ENCODE results near the gene MAPKAP1. TPM values are rescaled to one million over a fixed set of nuclear protein-coding genes. Genes with fewer than 3 reads are reported as not detected.

The MAPKAP1 gene
- total RNA-seq, 2 experiments from 2014 or later: 66.2 to 78.8 TPM

DNA sequence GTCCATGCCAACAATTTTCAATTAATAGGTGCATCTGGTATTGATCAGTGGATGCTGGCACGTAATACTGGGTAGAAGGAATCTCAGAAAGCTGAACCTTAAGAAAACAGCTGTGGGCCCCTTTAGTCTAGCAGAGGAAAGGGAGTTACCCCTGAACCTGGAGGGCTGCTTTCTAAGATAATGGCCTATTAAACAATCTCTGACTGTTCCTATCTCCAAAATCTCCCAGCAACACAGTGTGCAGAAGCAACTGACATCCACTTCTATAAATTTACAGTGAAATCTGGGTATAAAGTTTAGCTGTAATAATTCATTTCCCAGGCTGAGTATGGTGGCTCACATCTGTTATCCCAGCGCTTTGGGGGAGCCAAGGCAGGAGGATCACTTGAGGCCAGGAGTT, 198.8 kb downstream of the MAPKAP1 start:
- Histone ChIP-seq H3K9me2 (ENCODE audit: insufficient read depth, low read length) (no peaks in the 10 kb centered on the region), H3K79me2 (ENCODE audit: insufficient read depth, low read depth, low read length) (no peaks in the 10 kb centered on the region), H3K27ac (ENCODE audit: low read depth, low read length, poor library complexity, severe bottlenecking) (no peak overlapping the region), H4K20me1 (ENCODE audit: insufficient read depth, low read length) (no peaks in the 10 kb centered on the region; the same call in 1 of the 2 replicates), H3K4me3 (ENCODE audit: low read depth, low read length, poor library complexity, severe bottlenecking) (no peak overlapping the region), H3K4me1 (ENCODE audit: insufficient read depth, low read length, poor library complexity, severe bottlenecking) (no peaks in the 10 kb centered on the region), H3K4me2 (ENCODE audit: low read length) (no peak overlapping the region), H3K9me3 (ENCODE audit: low read length) (no peaks in the 10 kb centered on the region), H2AFZ (ENCODE audit: low read length) (no peak overlapping the region), H3K36me3 (ENCODE audit: insufficient read depth, low read length) (no peaks in the 10 kb centered on the region)
- CTCF ChIA-PET (ENCODE audit: unreplicated experiment): no interaction called here
- BruUV-seq (replicated peaks): no TSS peak
- TF ChIP-seq, protein P1, sequence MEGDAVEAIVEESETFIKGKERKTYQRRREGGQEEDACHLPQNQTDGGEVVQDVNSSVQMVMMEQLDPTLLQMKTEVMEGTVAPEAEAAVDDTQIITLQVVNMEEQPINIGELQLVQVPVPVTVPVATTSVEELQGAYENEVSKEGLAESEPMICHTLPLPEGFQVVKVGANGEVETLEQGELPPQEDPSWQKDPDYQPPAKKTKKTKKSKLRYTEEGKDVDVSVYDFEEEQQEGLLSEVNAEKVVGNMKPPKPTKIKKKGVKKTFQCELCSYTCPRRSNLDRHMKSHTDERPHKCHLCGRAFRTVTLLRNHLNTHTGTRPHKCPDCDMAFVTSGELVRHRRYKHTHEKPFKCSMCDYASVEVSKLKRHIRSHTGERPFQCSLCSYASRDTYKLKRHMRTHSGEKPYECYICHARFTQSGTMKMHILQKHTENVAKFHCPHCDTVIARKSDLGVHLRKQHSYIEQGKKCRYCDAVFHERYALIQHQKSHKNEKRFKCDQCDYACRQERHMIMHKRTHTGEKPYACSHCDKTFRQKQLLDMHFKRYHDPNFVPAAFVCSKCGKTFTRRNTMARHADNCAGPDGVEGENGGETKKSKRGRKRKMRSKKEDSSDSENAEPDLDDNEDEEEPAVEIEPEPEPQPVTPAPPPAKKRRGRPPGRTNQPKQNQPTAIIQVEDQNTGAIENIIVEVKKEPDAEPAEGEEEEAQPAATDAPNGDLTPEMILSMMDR (conservative IDR thresholded peaks at IDR 0.05; ENCODE audit: low read length): no peak
- TF ChIP-seq EZH2phosphoT487 (IDR thresholded peaks at IDR 0.05; ENCODE audit: borderline replicate concordance, low read depth, low read length): no peak
- no peak for DNase-seq (ENCODE audit: low spot score)
- intact Hi-C loops (cut with micrococcal nuclease; ENCODE audit: unreplicated experiment): no loop called here
- POLR2A ChIA-PET: interaction anchor here (0.7 to 1.0 kb wide), 2 partner anchors 10 to 16 kb away, joined by 3 to 5 read pairs; no protein-coding TSS in a partner anchor

DNA sequence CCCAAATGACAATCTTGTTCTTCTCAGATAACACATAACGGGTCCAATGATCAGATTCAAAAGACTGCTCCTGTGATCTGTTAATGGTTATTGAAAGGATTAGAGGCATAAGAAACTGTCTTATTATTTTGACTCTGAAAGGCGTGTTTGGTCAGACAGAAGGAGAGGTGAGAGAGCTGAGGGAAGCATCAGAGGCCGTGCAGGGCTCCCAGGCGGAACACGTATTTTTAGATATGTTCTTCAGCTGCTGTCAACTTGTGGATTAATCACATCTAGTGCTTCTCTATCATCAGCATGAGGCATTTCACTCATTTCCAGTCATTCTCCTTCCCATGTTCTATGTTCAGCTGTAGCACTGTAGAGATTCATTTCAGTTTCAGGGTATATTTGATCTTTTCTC, 199.8 kb downstream of the MAPKAP1 start:
- Histone ChIP-seq H2AFZ (ENCODE audit: low read length) (no peak overlapping the region), H3K79me2 (ENCODE audit: insufficient read depth, low read depth, low read length) (no peaks in the 10 kb centered on the region), H3K4me2 (ENCODE audit: low read length) (no peak overlapping the region), H3K27ac (ENCODE audit: low read depth, low read length, poor library complexity, severe bottlenecking) (no peak overlapping the region), H3K4me3 (ENCODE audit: low read depth, low read length, poor library complexity, severe bottlenecking) (no peak overlapping the region), H3K4me1 (ENCODE audit: insufficient read depth, low read length, poor library complexity, severe bottlenecking) (no peaks in the 10 kb centered on the region), H3K36me3 (ENCODE audit: insufficient read depth, low read length) (no peaks in the 10 kb centered on the region), H3K9me3 (ENCODE audit: low read length) (no peaks in the 10 kb centered on the region), H3K9me2 (ENCODE audit: insufficient read depth, low read length) (no peaks in the 10 kb centered on the region), H4K20me1 (ENCODE audit: insufficient read depth, low read length) (no peaks in the 10 kb centered on the region; the same call in 1 of the 2 replicates)
- no TSS peak for BruUV-seq (replicated peaks)
- no peak for TF ChIP-seq EZH2phosphoT487 (IDR thresholded peaks at IDR 0.05; ENCODE audit: borderline replicate concordance, low read depth, low read length)
- TF ChIP-seq, protein P1 (conservative IDR thresholded peaks at IDR 0.05; ENCODE audit: low read length): no peak
- ChIA-PET CTCF (ENCODE audit: unreplicated experiment) (no interaction called here), POLR2A (interaction anchor here (0.9 kb wide), 1 partner anchor 9 kb away, joined by 3 read pairs; no protein-coding TSS in a partner anchor)
- intact Hi-C loops (cut with micrococcal nuclease; ENCODE audit: unreplicated experiment): no loop called here
- no peak for DNase-seq (ENCODE audit: low spot score)

DNA sequence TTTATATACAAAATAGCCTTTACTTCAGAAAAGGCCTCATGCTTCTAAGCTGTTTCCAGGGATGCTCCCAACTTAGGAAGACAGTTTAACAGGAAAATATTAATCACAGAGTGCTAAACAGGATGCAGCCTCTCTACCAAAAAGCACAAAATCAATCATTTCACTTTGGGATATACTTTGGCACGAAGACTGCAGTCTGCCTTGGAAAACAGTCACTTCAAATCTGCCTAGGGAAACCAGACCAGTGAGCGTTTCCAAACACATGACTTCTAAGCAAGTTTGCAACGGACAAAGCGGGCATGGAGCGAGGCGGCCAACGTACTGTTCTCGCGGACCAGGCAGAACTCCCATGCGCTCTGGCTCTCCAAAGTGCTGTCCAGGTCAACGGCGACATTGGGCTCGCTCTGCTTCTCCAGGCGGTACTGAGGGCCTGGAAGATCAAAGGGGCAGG, 201.0 kb downstream of the MAPKAP1 start:
- TF ChIP-seq EZH2phosphoT487 (IDR thresholded peaks at IDR 0.05; ENCODE audit: borderline replicate concordance, low read depth, low read length): no peak
- TF ChIP-seq, protein P1 (conservative IDR thresholded peaks at IDR 0.05; ENCODE audit: low read length): no peak
- CTCF ChIA-PET (ENCODE audit: unreplicated experiment): no interaction called here
- H3K4me1 ChIP-seq (ENCODE audit: insufficient read depth, low read length, poor library complexity, severe bottlenecking): no peaks in the 10 kb centered on the region
- no peak overlapping the region for H2AFZ ChIP-seq (ENCODE audit: low read length)
- no TSS peak for BruUV-seq (replicated peaks)
- intact Hi-C loops (cut with micrococcal nuclease; ENCODE audit: unreplicated experiment): no loop called here
- no peak overlapping the region for H3K27ac ChIP-seq (ENCODE audit: low read depth, low read length, poor library complexity, severe bottlenecking)
- H3K9me3 ChIP-seq (ENCODE audit: low read length): no peaks in the 10 kb centered on the region
- H3K79me2 ChIP-seq (ENCODE audit: insufficient read depth, low read depth, low read length): no peaks in the 10 kb centered on the region
- H3K4me2 ChIP-seq (ENCODE audit: low read length): no peak overlapping the region
- no peaks in the 10 kb centered on the region for H3K9me2 ChIP-seq (ENCODE audit: insufficient read depth, low read length)
- no peak overlapping the region for H3K4me3 ChIP-seq (ENCODE audit: low read depth, low read length, poor library complexity, severe bottlenecking)
- H3K36me3 ChIP-seq (ENCODE audit: insufficient read depth, low read length): no peaks in the 10 kb centered on the region
- DNase-seq (ENCODE audit: low spot score): no peak
- POLR2A ChIA-PET: interaction anchor here (0.9 kb wide), 1 partner anchor 10 kb away, joined by 3 read pairs; no protein-coding TSS in a partner anchor
- H4K20me1 ChIP-seq (ENCODE audit: insufficient read depth, low read length): no peaks in the 10 kb centered on the region; the same call in 1 of the 2 replicates
